Measurements from ENCODE around the gene SH3YL1.

- TF ChIP-seq POLR2AphosphoS5 (IDR thresholded peaks at IDR 0.05) = no peak
- TF ChIP-seq CTCF (IDR thresholded peaks at IDR 0.05) = peak in 2 of 3 donors; percentile 31 to 34
- no peak for TF ChIP-seq POLR2A (IDR thresholded peaks at IDR 0.05)
These were observed 17.2 kb downstream of the SH3YL1 start for GRCh38 chr2:246489-247144.

Measured in breast epithelium (tissue), 3 donors.